Lower leg skin (tissue), 3 donors: ENCODE results near the gene ZRANB1.

Source experiments
- POLR2A ChIP-seq, 2 donors: fragments of 450-650 bp; IDR thresholded peaks; one replicate each; pipeline ENCODE4 v1.6.1; 2016 to 2017; ENCODE audit warnings: antibody characterized with exemption in 2 of 2, mild to moderate bottlenecking in 1 of 2, moderate library complexity in 1 of 2
- TF ChIP-seq, protein P1 (sequence below), 3 donors: fragments of 450-650 bp; IDR thresholded peaks; one replicate each; pipeline ENCODE4 v1.5.1; 2016; ENCODE audit warnings: antibody characterized with exemption in 3 of 3, mild to moderate bottlenecking in 3 of 3, moderate library complexity in 2 of 3

DNA sequence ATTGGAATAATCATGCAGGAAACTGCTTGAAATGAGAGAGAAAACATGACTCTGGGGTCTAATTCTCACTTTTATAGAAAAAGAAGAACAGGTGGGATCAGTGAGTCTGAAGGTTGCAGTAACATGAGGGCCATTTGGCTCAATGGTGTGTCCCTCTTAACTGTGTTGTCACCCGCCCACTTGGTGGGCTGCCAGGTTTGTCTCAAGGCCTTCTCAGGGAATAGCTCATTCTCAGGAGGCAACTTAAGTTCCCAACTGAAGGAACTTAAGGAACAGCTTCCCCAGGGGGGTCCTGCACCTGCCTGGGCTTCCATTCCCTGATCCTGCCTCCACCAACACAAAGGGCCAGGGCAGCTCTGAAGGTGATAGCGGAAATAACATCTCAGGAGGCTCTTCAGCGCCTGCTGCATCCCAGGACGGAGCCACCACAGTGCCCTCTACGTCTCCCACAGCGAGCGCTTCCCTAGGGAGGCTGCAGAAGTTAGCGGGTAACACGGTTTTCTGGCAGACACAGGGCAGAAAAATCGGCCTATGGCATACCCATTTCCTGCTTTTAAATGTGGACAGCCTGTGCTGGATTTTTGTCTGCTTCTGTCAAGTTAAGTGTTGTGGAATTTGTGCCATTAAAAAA lies 88.8 kb downstream of the ZRANB1 start:
- TF ChIP-seq, protein P1, sequence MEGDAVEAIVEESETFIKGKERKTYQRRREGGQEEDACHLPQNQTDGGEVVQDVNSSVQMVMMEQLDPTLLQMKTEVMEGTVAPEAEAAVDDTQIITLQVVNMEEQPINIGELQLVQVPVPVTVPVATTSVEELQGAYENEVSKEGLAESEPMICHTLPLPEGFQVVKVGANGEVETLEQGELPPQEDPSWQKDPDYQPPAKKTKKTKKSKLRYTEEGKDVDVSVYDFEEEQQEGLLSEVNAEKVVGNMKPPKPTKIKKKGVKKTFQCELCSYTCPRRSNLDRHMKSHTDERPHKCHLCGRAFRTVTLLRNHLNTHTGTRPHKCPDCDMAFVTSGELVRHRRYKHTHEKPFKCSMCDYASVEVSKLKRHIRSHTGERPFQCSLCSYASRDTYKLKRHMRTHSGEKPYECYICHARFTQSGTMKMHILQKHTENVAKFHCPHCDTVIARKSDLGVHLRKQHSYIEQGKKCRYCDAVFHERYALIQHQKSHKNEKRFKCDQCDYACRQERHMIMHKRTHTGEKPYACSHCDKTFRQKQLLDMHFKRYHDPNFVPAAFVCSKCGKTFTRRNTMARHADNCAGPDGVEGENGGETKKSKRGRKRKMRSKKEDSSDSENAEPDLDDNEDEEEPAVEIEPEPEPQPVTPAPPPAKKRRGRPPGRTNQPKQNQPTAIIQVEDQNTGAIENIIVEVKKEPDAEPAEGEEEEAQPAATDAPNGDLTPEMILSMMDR (IDR thresholded peaks at IDR 0.05) = no peak
- no peak for TF ChIP-seq POLR2A (IDR thresholded peaks at IDR 0.05)
